Measurements from ENCODE around the gene GALNS.
"Not testable (repeated sequence)": the region's sequence is repeated elsewhere in the genome, so short reads cannot be mapped to it uniquely, and the experiment has no call there.

GALNS gene

GRCh38 chr16:88889702-88890352 is 33.1 kb upstream of the GALNS start:
- DNase-seq (ENCODE audit: low spot score) = not testable (repeated sequence)

- no peak for DNase-seq (ENCODE audit: low spot score)
These were observed 32.0 kb upstream of the GALNS start for GRCh38 chr16:88888461-88889387.

- DNase-seq (ENCODE audit: low spot score) = no peak
These were observed 31.3 kb upstream of the GALNS start for GRCh38 chr16:88888057-88888456.

GRCh38 chr16:88886845-88887521 is 30.2 kb upstream of the GALNS start:
- DNase-seq (ENCODE audit: low spot score) = no peak

- DNase-seq (ENCODE audit: low spot score) = no peak
These were observed 29.7 kb upstream of the GALNS start for GRCh38 chr16:88886420-88886844.

- no peak for DNase-seq (ENCODE audit: low spot score)
These were observed 29.0 kb upstream of the GALNS start for GRCh38 chr16:88885693-88886280.

GRCh38 chr16:88884569-88885271 is 28.0 kb upstream of the GALNS start:
- no peak for DNase-seq (ENCODE audit: low spot score)

- DNase-seq (ENCODE audit: low spot score) = no peak
These were observed 27.2 kb upstream of the GALNS start for GRCh38 chr16:88883946-88884345.

GRCh38 chr16:88883117-88883895 is 26.6 kb upstream of the GALNS start:
- DNase-seq (ENCODE audit: low spot score) = no peak

- DNase-seq (ENCODE audit: low spot score) = peak; percentile 55
These were observed 25.7 kb upstream of the GALNS start for GRCh38 chr16:88882358-88883030.

- DNase-seq (ENCODE audit: low spot score) = no peak
These were observed 25.1 kb upstream of the GALNS start for GRCh38 chr16:88881675-88882357.

GRCh38 chr16:88881007-88881615 is 24.4 kb upstream of the GALNS start:
- no peak for DNase-seq (ENCODE audit: low spot score)

GRCh38 chr16:88880226-88881006 is 23.7 kb upstream of the GALNS start:
- DNase-seq (ENCODE audit: low spot score) = no peak

- DNase-seq (ENCODE audit: low spot score) = no peak
These were observed 23.0 kb upstream of the GALNS start for GRCh38 chr16:88879788-88880055.

GRCh38 chr16:88878967-88879787 is 22.4 kb upstream of the GALNS start:
- no peak for DNase-seq (ENCODE audit: low spot score)

GRCh38 chr16:88878356-88878755 is 21.6 kb upstream of the GALNS start:
- no peak for DNase-seq (ENCODE audit: low spot score)

GRCh38 chr16:88877564-88878289 is 21.0 kb upstream of the GALNS start:
- no peak for DNase-seq (ENCODE audit: low spot score)
